ENCODE results near the gene ZNF780A.
A peak's percentile ranks its signal among the peaks of the same experiment; 100 is the strongest.
"Not testable (repeated sequence)": the region's sequence is repeated elsewhere in the genome, so short reads cannot be mapped to it uniquely, and the experiment has no call there.

The ZNF780A gene

DNA sequence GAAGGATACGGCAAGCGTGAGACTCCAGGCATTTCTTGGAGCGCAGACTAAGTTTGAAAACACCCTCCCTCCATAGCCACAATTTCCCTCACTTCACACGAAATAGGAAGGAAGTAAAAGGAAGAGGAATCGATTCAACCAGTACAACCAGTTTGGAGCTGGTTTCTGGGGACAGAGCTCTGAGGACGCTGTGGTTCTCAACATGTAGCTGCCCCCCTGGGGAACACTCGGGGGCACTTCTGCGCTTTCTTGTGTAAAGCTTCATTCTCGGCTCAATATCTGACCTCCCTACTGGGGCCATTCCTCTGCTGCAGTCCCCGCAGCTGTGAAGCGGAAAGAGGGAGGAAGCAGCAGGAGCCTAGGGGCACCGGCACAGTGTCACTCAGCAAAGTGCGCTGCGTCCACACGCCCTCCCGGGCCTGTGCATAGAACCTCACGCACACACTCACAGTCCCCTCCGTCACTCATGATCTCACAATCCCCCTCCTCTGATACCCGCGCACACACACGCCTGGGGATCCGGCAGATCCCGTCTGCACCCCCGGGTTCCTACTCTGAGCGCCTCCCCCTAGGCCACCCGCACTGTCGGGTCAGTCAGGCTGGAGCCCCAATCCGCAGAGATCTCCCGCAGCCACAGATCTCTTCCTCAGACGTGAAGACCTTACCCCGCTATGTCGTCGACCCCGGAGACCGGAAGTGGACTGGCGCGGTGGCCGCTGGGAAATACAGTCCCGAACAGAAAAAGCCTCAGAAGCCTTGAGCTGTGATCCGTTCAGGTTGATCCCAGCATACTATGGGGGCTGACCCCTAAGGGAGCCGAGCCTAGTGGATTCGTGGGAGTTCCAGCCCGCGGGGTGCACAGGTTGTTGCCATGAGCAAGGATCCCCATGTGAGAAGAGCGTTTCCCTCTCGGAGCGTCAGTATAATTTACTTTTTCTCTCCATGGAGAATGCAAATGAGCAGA, at the start of gene ZNF780A:
Gene ZNF780A, minus strand, starts transcription at position 703 of the 964 bp plus-strand sequence. CDS start 6,190 bp downstream, outside the sequence.
- DNase-seq = peak; percentile 77

DNA sequence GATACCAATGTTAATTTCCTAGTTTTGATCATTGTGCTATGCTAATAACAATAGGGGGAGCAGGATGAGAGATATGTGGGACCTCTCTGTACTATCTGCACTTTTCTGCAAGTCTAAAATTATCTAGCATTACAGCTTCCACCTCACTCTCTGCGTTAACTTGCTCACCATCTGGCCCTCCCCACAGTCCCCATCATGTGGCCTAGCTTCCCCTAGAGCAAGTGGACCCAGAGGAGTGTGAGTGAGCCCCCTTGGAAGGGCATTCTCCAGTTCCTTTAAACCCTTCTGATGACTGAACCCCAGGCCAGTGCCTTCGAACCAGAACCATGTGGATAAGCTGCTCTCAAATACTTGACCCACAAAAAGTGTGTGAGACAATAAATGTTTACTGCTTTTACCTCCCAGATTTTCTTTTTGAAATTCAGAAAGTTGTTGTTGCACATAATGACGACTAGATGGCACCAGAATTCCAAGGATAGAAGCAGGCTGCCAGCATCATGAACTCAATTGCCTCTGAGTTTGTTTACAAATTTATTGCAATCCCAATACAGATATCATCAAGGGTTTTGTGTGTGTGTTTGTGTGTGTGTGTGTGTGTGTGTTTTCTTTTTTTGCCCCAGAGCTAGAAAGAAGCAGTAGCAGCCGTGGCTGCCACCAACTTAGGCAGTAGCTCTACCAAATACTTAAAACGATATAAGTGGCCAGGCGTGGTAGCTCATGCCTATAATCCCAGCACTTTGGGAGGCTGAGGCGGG, 49.0 kb upstream of the ZNF780A start:
- peak; percentile 64 for DNase-seq

DNA sequence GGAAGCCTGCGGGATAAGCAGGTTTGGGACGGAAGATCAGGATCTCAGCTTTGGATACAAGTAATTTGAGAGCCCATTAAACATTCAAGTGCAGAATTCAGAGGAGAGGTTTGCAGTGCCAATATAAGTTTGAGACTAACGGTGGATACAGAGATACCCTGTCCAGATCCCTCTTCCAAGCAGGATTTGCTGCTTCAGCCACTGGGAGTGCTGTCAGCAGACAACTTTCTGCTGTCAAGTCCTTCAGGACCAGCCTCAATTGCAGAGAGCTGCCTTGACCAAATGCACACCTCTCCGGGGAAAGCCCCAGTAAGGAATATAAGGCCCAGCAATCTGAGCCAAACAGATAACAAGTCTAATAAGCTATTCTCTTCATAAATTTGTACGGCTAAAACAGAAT, 46.1 kb upstream of the ZNF780A start:
- DNase-seq = no peak

DNA sequence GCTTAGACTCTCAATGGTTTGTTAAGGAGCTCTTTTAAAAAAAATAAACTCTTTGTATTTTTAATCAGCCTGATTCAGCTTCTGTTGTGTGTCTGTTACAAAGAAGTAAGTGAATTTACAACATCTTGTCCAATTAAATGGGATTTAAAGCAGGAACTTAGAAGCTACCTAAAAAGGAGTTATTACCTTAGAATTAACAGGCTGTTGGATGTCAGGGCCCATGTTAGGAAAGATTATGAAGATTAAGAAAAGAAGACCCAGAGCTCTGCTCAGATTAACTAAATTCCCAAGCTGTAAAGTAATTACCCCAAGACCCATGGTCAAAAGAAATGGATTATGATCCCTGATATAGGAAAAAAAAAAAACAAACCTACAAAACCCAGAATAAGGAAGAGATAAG, 44.1 kb upstream of the ZNF780A start:
- no peak for DNase-seq

DNA sequence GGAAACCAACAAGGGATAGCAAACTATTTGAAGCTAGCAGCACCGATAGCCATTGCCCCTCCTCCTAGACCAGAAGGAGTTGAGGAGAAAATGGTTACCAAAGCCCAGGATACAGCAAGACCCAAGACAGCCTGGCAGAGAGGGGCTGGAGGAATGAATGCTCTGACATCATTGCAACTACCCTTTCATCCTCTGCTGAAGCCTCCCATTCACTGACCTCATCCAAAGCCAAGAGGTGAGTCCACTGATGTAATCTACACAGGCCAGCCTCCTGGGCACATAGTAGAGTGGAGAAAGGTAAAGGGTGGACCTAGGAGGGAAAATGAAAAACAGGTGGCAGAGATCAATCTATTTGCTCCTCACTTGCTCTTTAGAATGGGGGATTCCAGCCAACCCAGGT, 42.7 kb upstream of the ZNF780A start:
- DNase-seq = no peak

DNA sequence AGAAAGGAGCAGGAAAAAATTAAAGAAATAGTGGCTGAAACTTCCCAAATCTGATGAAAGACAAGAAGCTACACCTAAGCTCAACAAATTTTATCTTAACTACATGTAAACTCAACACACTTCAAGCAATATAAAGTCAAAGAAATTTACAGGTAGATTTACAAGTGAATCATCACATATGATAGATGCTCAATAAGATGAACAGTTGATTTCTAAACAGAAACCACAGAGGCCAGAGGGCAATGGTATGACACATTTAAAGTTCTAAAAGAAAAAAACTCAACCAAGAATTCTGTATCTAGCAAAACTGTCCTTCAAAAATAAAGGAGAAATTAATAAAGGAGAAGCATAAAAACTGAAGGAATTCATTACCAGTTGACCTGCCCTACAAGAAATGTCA, 39.3 kb upstream of the ZNF780A start:
- no peak for DNase-seq

DNA sequence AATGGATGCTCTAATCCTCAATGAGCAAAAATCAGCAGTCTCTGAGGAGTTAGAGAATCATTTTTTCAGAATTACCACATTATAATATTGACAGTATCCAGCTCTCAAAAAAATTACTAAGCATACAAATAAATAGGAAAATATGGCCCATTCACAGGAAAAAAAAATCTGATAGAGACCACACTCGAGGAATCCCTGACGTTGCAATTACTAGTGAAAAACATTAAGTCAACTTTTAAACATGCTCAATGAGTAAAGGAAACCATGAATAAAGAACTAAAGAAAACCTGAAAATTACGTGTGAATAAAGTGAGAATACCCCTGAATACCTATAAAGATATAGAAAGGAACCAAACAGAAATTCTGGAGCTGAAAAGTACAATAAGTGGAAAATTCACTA, 38.7 kb upstream of the ZNF780A start:
- no peak for DNase-seq

DNA sequence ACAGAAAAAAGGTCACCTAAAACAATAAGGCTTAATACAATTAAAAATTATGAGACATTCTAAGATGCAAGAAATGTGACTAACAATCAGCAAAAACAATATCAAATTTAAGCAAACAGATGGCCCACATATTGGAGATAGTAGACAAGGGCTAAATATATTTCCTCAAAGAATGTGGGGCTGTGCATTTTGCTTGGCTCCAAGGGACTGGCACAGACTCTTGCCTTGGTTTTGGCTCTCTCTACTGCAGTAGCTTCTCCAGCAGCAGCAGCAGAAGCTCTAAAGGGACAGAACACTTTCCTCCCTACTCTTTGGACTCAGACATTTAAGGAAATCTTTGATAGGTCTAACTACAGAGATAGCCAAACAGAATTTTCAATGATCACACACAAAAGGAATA, 38.2 kb upstream of the ZNF780A start:
- no peak for DNase-seq

DNA sequence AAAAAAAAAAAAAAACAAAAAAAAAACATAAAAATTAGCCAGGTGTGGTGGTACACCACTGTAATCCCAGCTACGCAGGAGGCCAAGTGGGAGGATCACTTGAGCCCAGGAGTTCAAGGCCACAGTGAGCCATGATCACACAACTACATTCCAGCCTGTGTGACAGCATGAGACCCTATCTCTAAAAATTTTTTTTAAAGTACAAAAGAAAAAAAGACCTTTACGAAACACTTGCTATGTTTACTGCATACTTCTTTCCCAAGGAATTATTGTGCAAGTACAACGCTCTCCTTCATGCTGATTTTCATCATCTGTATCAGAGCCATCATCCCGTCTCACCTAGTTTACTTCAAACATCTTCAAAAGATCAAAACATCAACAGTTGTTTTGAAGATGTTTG, 28.6 kb upstream of the ZNF780A start:
- DNase-seq = no peak

DNA sequence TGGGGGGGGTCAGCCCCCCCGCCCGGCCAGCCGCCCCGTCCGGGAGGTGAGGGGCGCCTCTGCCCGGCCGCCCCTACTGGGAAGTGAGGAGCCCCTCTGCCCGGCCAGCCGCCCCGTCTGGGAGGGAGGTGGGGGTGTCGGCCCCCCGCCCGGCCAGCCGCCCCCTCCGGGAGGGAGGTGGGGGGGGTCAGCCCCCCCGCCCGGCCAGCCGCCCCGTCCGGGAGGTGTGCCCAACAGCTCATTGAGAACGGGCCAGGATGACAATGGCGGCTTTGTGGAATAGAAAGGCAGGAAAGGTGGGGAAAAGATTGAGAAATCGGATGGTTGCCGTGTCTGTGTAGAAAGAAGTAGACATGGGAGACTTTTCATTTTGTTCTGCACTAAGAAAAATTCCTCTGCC, 27.9 kb upstream of the ZNF780A start:
- not testable (repeated sequence) for DNase-seq

DNA sequence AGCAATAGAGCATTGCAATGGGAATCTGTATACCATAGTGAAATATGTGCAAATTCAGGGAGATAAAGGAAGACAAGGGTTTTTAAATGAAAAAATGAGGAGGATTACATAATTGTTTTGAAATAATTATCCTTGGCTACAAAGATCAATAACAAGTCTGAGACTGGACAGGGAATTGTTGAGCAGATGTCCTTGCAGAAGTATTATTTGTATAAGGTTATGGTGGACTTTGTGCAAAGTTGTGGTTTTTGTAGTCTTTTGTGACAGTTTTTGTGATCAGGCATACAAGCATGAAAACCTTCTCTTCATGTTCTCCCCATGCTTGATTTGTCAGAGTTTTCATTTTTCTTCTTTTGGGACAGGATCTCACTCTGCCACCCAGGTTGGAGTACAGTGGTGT, 25.3 kb upstream of the ZNF780A start:
- no peak for DNase-seq

DNA sequence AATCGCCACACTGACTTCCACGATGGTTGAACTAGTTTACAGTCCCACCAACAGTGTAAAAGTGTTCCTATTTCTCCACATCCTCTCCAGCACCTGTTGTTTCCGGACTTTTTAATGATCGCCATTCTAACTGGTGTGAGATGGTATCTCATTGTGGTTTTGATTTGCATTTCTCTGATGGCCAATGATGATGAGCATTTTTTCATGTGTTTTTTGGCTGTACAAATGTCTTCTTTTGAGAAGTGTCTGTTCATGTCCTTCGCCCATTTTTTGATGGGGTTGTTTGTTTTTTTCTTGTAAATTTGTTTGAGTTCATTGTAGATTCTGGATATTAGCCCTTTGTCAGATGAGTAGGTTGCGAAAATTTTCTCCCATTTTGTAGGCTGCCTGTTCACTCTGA, 23.4 kb upstream of the ZNF780A start:
- DNase-seq = not testable (repeated sequence)

DNA sequence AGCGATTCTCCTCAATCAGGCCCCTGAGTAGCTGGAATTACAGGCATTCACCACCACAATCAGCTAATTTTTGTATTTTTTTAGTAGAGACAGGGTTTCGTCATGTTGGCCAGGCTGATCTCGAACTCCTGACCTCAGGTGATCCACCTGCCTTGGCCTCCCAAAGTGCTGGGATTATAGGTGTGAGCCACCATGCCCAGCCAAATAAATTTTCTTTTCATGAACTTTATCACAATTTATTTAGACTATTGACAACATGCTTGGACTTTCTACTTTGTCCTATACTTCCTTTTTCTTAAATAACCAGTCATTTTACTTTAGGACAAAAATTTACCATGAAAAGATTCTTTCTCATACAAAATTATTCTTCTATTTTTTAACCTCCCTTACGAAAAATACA, 21.5 kb upstream of the ZNF780A start:
- not testable (repeated sequence) for DNase-seq

DNA sequence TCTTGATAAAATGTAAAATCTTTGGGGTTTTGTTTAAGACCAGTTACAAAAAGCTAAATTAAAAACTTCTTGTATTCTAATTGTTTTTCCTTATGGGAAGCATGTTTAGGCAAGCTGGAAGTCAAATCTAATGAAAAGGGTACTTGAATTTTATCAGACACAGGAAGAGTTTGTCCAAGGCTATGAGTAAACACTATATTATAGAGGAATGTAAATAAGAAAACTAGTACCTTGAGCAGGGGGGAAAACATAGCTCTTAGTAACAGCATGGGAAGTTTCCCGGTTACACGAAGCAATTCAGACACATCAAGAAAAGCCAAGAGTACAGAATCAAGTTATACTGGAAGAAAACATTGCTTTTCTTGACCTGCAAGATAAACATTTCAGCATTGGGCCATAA, 19.8 kb upstream of the ZNF780A start:
- DNase-seq = no peak

DNA sequence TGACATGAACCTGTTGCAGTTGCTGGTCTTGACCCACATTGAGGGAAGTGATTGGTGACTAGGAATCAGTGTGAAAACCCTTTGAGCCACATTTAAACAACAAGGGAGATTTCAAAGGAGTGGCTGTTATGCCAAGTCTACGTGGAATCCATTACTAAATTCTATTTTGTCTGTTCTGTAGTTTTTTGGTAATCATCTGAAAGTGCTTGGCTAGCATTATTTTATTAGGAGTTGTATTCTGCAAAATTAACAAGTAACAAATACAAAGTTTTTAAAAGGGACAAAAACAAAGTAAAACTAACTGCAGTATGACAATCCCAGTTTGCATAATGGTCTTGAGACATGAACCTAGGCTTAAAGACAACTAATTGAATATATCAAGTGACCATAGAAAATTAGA, 14.0 kb upstream of the ZNF780A start:
- no peak for DNase-seq

DNA sequence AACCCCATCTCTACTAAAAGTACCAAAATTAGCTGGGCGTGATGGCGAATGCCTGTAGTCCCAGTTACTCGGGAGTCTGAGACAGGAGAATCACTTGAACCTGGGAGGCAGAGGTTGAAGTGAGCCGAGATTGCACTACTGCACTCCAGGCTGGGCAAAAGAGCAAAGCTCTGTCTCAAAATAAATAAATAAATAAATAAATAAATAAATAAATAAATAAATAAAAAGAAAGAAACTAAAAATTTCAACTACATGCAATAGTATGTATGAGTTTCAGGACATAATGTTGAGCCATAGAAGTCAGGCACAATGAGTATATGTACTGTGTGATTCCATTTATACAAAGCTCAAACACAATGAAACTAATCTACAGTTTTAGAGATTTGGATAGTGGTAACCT, 12.9 kb upstream of the ZNF780A start:
- no peak for DNase-seq

DNA sequence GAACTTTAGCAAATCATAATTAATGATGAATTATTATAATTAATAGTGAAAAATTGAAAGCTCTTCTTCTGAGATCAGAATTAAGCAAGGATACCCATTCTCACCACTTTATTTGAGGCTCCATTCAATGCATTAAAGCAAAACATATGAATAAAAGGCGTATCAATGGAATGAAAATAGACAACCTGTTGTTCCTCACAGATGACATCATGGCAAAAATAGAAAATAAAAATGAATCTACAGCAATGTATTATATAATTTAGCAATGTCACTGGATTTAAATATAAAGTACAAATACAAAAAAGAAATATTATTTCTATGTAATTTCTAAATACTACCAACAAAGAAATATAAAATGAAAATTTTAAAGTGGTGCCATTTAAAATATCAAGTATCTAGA, 11.1 kb upstream of the ZNF780A start:
- DNase-seq = no peak

DNA sequence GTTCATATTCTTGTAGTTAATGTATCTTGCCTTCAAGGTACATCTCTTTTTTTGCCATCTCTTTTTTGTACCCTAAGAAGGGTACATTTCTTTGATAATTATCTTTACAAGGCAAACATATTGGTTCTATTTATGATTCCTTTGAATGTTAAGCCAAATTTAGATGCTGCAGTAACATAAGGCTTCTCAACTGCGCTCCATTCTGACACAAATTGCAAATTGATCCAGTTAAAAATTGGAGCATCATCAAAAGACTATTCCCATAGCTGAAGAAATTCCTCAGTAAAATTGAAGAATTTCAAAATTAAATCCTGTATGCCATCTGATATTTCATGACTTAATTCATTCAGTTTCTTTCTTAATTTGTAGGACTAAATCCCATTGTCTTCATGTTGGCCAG, 2.7 kb upstream of the ZNF780A start:
- no peak for DNase-seq

DNA sequence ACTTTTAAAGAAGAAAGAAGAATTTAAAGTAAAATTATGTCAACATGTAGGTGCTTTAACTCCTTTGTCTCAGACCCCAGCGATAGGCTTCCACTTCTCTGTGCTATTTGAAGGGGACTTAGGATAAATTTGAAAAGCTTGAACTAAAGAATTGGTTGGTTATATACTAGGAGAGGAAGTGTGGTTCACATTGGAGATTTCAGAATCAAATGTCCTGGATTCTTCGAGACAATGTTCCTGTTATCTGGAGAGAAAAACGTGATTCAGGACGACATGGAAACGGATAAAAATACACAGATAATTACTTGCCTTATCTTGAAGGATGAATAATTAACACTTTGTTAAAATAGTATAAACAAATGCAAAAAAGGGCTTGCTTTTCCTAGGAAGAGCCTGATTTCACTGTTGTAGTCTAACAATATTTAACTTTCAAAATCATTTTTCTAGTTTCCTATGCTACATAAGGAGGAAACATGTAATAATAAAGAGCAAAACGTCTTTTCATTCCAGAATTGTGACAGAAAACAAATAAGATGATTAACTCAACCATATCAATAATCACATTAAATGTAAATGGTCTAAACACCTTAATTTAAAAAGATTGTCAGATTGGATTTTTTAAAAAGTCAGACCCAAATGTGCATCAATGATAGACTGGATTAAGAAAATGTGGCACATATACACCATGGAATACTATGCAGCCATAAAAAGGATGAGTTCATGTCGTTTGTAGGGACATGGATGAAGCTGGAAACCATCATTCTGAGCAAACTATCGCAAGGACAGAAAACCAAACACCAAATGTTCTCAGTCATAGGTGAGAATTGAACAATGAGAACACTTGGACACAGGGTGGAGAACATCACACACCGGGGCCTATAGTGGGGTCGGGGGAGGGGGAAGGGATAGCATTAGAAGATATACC, 724 bp upstream of the ZNF780A start:
- no peak for DNase-seq

DNA sequence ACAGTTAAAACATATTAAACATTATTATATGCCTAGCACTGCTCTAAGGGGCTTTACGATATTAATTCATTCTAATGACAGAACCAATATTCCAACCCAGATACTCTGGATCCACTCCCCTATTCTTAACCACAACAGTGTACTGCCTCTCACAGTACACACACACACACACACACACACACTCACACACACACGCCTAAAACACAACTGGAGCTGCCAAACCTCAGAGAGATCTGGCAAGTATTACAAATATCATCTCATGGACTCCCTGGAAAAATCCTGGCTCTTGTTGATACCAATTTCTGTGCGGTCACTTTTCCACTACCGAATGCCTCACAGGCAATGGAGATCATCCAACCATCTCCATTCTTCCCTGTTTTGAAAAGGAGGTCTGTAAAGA, 1.3 kb downstream of the ZNF780A start:
- no peak for DNase-seq

DNA sequence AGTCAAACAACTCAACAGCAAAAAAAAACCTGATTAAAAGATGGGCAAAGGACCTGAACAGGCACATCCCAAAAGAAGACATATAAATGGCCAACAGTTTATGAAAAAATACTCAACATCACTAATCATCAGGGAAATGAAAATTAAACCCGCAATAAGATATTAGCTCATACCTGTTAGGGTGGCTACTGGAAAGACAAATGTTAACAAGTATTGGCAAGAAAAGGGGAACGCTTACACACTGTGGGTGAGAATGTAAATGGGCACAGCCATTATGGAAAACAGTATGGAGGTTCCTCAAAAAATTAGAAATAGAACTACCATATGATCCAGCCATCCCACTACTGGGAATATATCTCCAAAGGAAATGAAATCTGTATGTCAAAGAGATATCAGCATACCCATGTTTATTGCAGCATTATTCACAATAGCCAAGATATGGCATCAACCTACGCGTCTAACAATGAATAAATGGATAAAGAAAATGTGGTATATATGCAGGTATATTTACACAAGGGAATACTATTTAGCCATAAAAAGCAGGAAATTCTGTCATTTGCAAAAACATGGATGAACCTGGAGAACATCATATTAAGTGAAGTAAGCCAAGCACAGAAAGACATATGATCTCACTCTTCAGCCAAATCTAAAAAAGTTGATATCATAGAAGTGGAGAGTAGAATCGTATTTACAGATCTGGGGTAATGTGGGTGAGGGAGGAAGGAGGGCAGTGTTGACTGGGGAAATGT, 2.3 kb downstream of the ZNF780A start:
- DNase-seq = no peak

DNA sequence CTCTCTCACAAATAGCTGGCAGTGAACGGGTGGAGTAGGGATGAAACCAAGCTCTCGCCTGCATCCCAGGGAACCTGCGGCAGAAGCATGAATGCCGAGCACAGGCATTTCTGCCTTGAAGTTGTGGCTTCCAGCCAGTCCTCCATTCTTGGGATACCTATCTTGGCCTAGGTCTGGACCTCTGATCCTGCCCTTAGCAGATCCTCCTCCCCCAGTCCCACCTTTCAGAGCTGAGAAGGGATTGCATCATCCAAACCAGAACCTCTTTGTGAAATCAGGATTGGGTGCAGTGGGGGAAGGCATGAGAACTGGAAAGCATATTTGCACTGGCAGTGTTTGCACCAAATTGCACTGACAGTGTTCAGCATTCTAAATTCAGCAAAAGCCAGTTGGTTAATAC, 5.8 kb downstream of the ZNF780A start:
- no peak for DNase-seq

Measured in NCI-H1105 treated with DMSO at 0.1 percent for 48 hours (cell line).